ENCODE results near the gene DNAI4. TPM values are rescaled to one million over a fixed set of nuclear protein-coding genes. Genes with fewer than 3 reads are reported as not detected.

Gene DNAI4
- total RNA-seq, 6 donors from 2014 or later: 7.3 to 32.5 (median 10.3) TPM

DNA sequence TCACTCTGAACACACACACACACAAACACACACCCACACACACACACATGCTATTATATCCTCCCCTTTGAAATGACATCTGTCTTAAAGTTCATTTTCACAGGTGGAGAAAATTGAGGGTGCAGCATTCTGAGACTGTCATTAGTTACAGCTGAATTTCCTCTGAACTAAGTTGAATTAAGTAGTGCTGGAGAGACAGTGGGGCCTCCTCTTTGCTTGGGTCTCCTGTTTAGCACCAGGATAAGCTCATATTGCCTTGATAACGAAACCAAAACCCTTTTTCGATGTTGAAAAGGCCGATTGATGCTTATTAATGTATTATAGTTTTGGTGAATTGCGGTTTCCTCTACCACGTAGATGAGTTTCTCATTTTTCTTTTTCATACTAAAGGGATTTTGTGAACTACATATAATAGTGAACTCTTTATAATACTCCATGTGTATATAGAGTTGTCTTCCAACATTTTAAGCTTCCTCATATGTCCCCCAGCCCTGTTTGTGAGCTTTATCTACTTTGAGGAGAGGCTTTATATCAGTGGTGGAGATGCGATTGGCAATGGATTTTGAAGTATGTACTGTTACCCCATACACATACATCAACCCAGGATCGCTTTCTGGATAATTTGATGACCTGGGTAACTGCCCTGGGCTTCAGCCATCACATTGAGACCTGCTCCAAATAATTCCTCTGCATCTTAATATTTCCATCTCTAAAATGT, 155.0 kb downstream of the DNAI4 start:
- Histone ChIP-seq H3K4me3 (no peak overlapping the region), H3K4me1 (no peaks in the 10 kb centered on the region), H3K9me3 (no peaks in the 10 kb centered on the region), H3K27me3 (no peaks in the 10 kb centered on the region), H3K36me3 (no peaks in the 10 kb centered on the region), H3K27ac (no peak overlapping the region)
- ATAC-seq (ENCODE audit: low FRiP score in 2 of 2) (no peak), DNase-seq (no peak)
- 82 to 85% methylated on average over 7 of the region's 7 CpGs for WGBS, 2 donors
- TF ChIP-seq POLR2AphosphoS5 (IDR thresholded peaks at IDR 0.05) (no peak), POLR2A (IDR thresholded peaks at IDR 0.05) (no peak), EP300 (IDR thresholded peaks at IDR 0.05) (no peak)
- TF ChIP-seq, protein P1, sequence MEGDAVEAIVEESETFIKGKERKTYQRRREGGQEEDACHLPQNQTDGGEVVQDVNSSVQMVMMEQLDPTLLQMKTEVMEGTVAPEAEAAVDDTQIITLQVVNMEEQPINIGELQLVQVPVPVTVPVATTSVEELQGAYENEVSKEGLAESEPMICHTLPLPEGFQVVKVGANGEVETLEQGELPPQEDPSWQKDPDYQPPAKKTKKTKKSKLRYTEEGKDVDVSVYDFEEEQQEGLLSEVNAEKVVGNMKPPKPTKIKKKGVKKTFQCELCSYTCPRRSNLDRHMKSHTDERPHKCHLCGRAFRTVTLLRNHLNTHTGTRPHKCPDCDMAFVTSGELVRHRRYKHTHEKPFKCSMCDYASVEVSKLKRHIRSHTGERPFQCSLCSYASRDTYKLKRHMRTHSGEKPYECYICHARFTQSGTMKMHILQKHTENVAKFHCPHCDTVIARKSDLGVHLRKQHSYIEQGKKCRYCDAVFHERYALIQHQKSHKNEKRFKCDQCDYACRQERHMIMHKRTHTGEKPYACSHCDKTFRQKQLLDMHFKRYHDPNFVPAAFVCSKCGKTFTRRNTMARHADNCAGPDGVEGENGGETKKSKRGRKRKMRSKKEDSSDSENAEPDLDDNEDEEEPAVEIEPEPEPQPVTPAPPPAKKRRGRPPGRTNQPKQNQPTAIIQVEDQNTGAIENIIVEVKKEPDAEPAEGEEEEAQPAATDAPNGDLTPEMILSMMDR (IDR thresholded peaks at IDR 0.05): no peak

- 91 to 98% methylated on average over 1 of the region's 1 CpG for WGBS, 2 donors
- Histone ChIP-seq H3K4me3 (no peak overlapping the region), H3K9me3 (no peaks in the 10 kb centered on the region), H3K4me1 (no peaks in the 10 kb centered on the region), H3K27me3 (no peaks in the 10 kb centered on the region), H3K36me3 (no peaks in the 10 kb centered on the region), H3K27ac (no peak overlapping the region)
- ATAC-seq (ENCODE audit: low FRiP score in 2 of 2): no peak
- no peak for DNase-seq
- TF ChIP-seq, protein P1 (IDR thresholded peaks at IDR 0.05): no peak
- TF ChIP-seq POLR2AphosphoS5 (IDR thresholded peaks at IDR 0.05) (no peak), POLR2A (IDR thresholded peaks at IDR 0.05) (no peak), EP300 (IDR thresholded peaks at IDR 0.05) (no peak)
Observed at GRCh38 chr1:66768965-66769364, 155.7 kb downstream of the DNAI4 start.

- Histone ChIP-seq H3K9me3 (no peaks in the 10 kb centered on the region), H3K4me1 (no peaks in the 10 kb centered on the region), H3K27me3 (no peaks in the 10 kb centered on the region), H3K4me3 (no peak overlapping the region), H3K36me3 (no peaks in the 10 kb centered on the region), H3K27ac (no peak overlapping the region)
- no peak for TF ChIP-seq EP300 (IDR thresholded peaks at IDR 0.05)
- TF ChIP-seq, protein P1 (IDR thresholded peaks at IDR 0.05): no peak
- no peak for TF ChIP-seq POLR2A (IDR thresholded peaks at IDR 0.05)
- no peak for TF ChIP-seq POLR2AphosphoS5 (IDR thresholded peaks at IDR 0.05)
- DNase-seq (no peak), ATAC-seq (ENCODE audit: low FRiP score in 2 of 2) (no peak)
Observed at GRCh38 chr1:66767626-66768025, 157.0 kb downstream of the DNAI4 start.

- ATAC-seq (ENCODE audit: low FRiP score in 2 of 2) (peak in 1 of 2 donors; percentile 75), DNase-seq (no peak)
- Histone ChIP-seq H3K4me1 (no peaks in the 10 kb centered on the region), H3K36me3 (no peaks in the 10 kb centered on the region), H3K4me3 (no peak overlapping the region), H3K9me3 (no peaks in the 10 kb centered on the region), H3K27me3 (no peaks in the 10 kb centered on the region), H3K27ac (no peak overlapping the region)
- WGBS, 2 donors: 22 to 25% methylated on average over 3 of the region's 3 CpGs
- no peak for TF ChIP-seq POLR2A (IDR thresholded peaks at IDR 0.05)
- TF ChIP-seq, protein P1 (IDR thresholded peaks at IDR 0.05): peak; percentile 37 to 74 (median 66)
Observed at GRCh38 chr1:66764994-66765578, 159.6 kb downstream of the DNAI4 start.

Other genes starting within 250 kb of the DNAI4 start
- gene DYNLT5, start 172.4 kb downstream of the DNAI4 start, total RNA-seq: 10 to 100 TPM in 2 of 6 donors, 1 to 10 TPM in 3, under 1 TPM in 1; 0.40 to 33.9 (median 5.5) TPM
- gene INSL5, start 123.6 kb downstream of the DNAI4 start, total RNA-seq: not detected
- gene MIER1, start 134 bp upstream of the DNAI4 start, total RNA-seq: 10 to 100 TPM; 16.9 to 56.4 (median 28.5) TPM
- gene SLC35D1, start 129.3 kb upstream of the DNAI4 start, total RNA-seq: 1 to 10 TPM; 1.4 to 8.6 (median 5.4) TPM
- gene C1orf141, start 210.1 kb upstream of the DNAI4 start, total RNA-seq: 1 to 10 TPM in 3 of 6 donors, under 1 TPM in 2, not detected in 1; 0.61 to 9.2 (median 1.0) TPM
- under 1 TPM in 4 of 6 donors, not detected in 2; 0.29 to 0.79 (median 0.37) TPM for gene IL23R, start 241.6 kb upstream of the DNAI4 start, total RNA-seq

Data from upper lobe of left lung (tissue), 6 donors.